GM23338 (cell line): ENCODE measurements around the gene KCNB1. TPM values are rescaled to one million over a fixed set of nuclear protein-coding genes. Genes with fewer than 3 reads are reported as not detected.
A peak's percentile ranks its signal among the peaks of the same experiment; 100 is the strongest.

Experiments used
- ATAC-seq: fragments of 200-7000 bp; cut with Tn5 transposase; 3 replicates; pipeline ENCODE4 v1.9.1; 2020
- DNase-seq: peaks from one replicate; pipeline ENCODE4 v3.0.0-alpha.2; 2015; ENCODE audit warnings: low spot score
- H2AFZ ChIP-seq: fragments of 200-600 bp; sonication (generic); 2 replicates; pipeline ENCODE4 v1.8.0; 2016; ENCODE audit warnings: antibody characterized with exemption, mild to moderate bottlenecking, moderate library complexity
- H3F3A ChIP-seq: fragments of 200-600 bp; sonication (generic); replicated peaks from 2 replicates; pipeline ENCODE4 v1.8.0; 2017; ENCODE audit warnings: antibody characterized with exemption, mixed run types, low read depth
- H3K27ac ChIP-seq: fragments of 200-600 bp; sonication (generic); 2 replicates; pipeline ENCODE4 v1.6.1; 2016; ENCODE audit warnings: low read depth
- H3K27me3 ChIP-seq: fragments of 200-600 bp; sonication (generic); 2 replicates; pipeline ENCODE4 v1.8.0; 2016; ENCODE audit warnings: mild to moderate bottlenecking, mixed run types, moderate library complexity; ENCODE audit not compliant: insufficient read depth
- H3K36me3 ChIP-seq: fragments of 200-600 bp; sonication (generic); 2 replicates; pipeline ENCODE4 v1.8.0; 2016; ENCODE audit warnings: mild to moderate bottlenecking; ENCODE audit not compliant: insufficient read depth
- H3K4me1 ChIP-seq: fragments of 200-600 bp; sonication (generic); 2 replicates; pipeline ENCODE4 v1.8.0; 2016; ENCODE audit warnings: mild to moderate bottlenecking, moderate library complexity; ENCODE audit not compliant: insufficient read depth
- H3K4me2 ChIP-seq: fragments of 200-600 bp; sonication (generic); 2 replicates; pipeline ENCODE4 v1.7.1; 2017; ENCODE audit warnings: mixed run types
- H3K4me3 ChIP-seq: fragments of 200-600 bp; sonication (generic); 2 replicates; pipeline ENCODE4 v1.6.1; 2016; ENCODE audit warnings: mixed run types
- H3K79me2 ChIP-seq: fragments of 200-600 bp; sonication (generic); replicated peaks from 2 replicates; pipeline ENCODE4 v1.8.0; 2017; ENCODE audit warnings: mild to moderate bottlenecking; ENCODE audit not compliant: insufficient read depth
- H3K9me2 ChIP-seq: fragments of 200-600 bp; sonication (generic); 2 replicates; pipeline ENCODE4 v1.8.0; 2017; ENCODE audit not compliant: insufficient read depth
- H4K20me1 ChIP-seq: fragments of 200-600 bp; sonication (generic); replicated peaks from 2 replicates; pipeline ENCODE4 v1.8.0; 2017; ENCODE audit warnings: mild to moderate bottlenecking; ENCODE audit not compliant: insufficient read depth
- H3K27ac Mint-ChIP-seq: 2 replicates; pipeline ENCODE4 v1.8.0; 2020; ENCODE audit warnings: inconsistent platforms, mild to moderate bottlenecking, moderate library complexity, mixed read lengths
- H3K27me3 Mint-ChIP-seq: 3 replicates; pipeline ENCODE4 v1.8.0; 2022; ENCODE audit warnings: low read depth, mild to moderate bottlenecking, moderate library complexity, mixed read lengths, inconsistent platforms; ENCODE audit not compliant: insufficient read depth, poor library complexity
- H3K36me3 Mint-ChIP-seq: 3 replicates; pipeline ENCODE4 v1.8.0; 2021; ENCODE audit warnings: low read depth, mild to moderate bottlenecking, inconsistent platforms, moderate library complexity, mixed read lengths
- H3K4me1 Mint-ChIP-seq: 3 replicates; pipeline ENCODE4 v1.8.0; 2020; ENCODE audit warnings: mild to moderate bottlenecking, inconsistent platforms, mixed read lengths
- H3K4me3 Mint-ChIP-seq: 3 replicates; pipeline ENCODE4 v1.8.0; 2021; ENCODE audit warnings: moderate library complexity, mild to moderate bottlenecking, inconsistent platforms, mixed read lengths
- H3K9me3 Mint-ChIP-seq: 3 replicates; pipeline ENCODE4 v1.8.0; 2020; ENCODE audit warnings: moderate library complexity, mild to moderate bottlenecking, inconsistent platforms, mixed read lengths
- CREB1 ChIP-seq: fragments of 250-450 bp; sonication (Bioruptor Pico); IDR thresholded peaks from 2 replicates; pipeline ENCODE4 v1.5.0; 2020; ENCODE audit warnings: low read depth, mild to moderate bottlenecking, moderate library complexity
- EZH2 ChIP-seq: fragments of 200-600 bp; sonication (generic); IDR thresholded peaks from one replicate; pipeline ENCODE4 v1.8.0; 2017; ENCODE audit warnings: antibody characterized with exemption, mild to moderate bottlenecking, low read depth; ENCODE audit not compliant: unreplicated experiment
- NANOG ChIP-seq: IDR thresholded peaks from 2 replicates; pipeline ENCODE4 v1.6.1; 2016; ENCODE audit warnings: antibody characterized with exemption, borderline replicate concordance
- STAT1 ChIP-seq: IDR thresholded peaks from one replicate; pipeline ENCODE4 v1.6.1; 2016; ENCODE audit warnings: antibody characterized with exemption; ENCODE audit not compliant: unreplicated experiment
- polyA plus RNA-seq: library from polyadenylated mRNA; unstranded; fragments of >200 nt; fragmentation: Nextera tagmentation; extraction: Ambion mirVana; gene quantifications from 2 replicates; pipeline ENCODE4 v1.2.1, GENCODE V29; 2016
- total RNA-seq: library from RNA; depleted of rRNA; stranded (reverse); fragments of >200 nt; shearing (Covaris generic); gene quantifications from 2 replicates; pipeline ENCODE4 v1.2.3, GENCODE V29; 2014
- TF ChIP-seq, protein P1 (sequence below): fragments of 250-450 bp; sonication (Bioruptor Pico); IDR thresholded peaks from 2 replicates; pipeline ENCODE4 v1.5.0; 2020; ENCODE audit warnings: mild to moderate bottlenecking, moderate library complexity
- TF ChIP-seq, protein P2 (sequence below): IDR thresholded peaks from 2 replicates; pipeline ENCODE4 v1.6.1; 2016; ENCODE audit warnings: antibody characterized with exemption

The KCNB1 gene
- total and polyA plus RNA-seq, 2 experiments from 2014 or later = 0.28 to 0.29 TPM

DNA sequence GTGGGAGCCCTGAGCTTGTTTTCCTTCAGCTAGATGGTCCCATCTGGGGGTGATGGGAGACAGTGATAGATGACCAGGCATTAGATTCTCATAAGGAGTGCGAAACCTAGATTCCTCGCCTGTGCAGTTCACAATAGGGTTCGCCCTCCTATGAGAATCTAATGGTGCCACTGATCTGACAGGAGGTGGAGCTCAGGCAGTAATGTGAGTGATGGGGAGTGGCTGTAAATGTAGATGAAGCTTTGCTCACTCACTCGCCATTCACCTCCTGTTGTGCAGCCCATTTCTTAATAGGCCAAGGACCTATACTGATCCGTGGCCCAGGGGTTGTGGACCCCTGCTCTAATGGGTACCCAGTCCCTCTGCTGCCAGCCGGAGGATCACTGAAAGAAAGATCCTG lies 20.7 kb upstream of the KCNB1 start (continued):
- TF ChIP-seq, protein P1, sequence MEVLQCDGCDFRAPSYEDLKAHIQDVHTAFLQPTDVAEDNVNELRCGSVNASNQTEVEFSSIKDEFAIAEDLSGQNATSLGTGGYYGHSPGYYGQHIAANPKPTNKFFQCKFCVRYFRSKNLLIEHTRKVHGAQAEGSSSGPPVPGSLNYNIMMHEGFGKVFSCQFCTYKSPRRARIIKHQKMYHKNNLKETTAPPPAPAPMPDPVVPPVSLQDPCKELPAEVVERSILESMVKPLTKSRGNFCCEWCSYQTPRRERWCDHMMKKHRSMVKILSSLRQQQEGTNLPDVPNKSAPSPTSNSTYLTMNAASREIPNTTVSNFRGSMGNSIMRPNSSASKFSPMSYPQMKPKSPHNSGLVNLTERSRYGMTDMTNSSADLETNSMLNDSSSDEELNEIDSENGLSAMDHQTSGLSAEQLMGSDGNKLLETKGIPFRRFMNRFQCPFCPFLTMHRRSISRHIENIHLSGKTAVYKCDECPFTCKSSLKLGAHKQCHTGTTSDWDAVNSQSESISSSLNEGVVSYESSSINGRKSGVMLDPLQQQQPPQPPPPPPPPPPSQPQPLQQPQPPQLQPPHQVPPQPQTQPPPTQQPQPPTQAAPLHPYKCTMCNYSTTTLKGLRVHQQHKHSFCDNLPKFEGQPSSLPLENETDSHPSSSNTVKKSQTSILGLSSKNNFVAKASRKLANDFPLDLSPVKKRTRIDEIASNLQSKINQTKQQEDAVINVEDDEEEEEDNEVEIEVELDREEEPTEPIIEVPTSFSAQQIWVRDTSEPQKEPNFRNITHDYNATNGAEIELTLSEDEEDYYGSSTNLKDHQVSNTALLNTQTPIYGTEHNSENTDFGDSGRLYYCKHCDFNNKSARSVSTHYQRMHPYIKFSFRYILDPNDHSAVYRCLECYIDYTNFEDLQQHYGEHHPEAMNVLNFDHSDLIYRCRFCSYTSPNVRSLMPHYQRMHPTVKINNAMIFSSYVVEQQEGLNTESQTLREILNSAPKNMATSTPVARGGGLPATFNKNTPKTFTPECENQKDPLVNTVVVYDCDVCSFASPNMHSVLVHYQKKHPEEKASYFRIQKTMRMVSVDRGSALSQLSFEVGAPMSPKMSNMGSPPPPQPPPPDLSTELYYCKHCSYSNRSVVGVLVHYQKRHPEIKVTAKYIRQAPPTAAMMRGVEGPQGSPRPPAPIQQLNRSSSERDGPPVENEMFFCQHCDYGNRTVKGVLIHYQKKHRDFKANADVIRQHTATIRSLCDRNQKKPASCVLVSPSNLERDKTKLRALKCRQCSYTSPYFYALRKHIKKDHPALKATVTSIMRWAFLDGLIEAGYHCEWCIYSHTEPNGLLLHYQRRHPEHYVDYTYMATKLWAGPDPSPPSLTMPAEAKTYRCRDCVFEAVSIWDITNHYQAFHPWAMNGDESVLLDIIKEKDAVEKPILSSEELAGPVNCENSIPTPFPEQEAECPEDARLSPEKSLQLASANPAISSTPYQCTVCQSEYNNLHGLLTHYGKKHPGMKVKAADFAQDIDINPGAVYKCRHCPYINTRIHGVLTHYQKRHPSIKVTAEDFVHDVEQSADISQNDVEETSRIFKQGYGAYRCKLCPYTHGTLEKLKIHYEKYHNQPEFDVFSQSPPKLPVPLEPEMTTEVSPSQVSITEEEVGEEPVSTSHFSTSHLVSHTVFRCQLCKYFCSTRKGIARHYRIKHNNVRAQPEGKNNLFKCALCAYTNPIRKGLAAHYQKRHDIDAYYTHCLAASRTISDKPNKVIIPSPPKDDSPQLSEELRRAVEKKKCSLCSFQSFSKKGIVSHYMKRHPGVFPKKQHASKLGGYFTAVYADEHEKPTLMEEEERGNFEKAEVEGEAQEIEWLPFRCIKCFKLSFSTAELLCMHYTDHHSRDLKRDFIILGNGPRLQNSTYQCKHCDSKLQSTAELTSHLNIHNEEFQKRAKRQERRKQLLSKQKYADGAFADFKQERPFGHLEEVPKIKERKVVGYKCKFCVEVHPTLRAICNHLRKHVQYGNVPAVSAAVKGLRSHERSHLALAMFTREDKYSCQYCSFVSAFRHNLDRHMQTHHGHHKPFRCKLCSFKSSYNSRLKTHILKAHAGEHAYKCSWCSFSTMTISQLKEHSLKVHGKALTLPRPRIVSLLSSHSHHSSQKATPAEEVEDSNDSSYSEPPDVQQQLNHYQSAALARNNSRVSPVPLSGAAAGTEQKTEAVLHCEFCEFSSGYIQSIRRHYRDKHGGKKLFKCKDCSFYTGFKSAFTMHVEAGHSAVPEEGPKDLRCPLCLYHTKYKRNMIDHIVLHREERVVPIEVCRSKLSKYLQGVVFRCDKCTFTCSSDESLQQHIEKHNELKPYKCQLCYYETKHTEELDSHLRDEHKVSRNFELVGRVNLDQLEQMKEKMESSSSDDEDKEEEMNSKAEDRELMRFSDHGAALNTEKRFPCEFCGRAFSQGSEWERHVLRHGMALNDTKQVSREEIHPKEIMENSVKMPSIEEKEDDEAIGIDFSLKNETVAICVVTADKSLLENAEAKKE (CRISPR knock-in tag) = no peak
- TF ChIP-seq, protein P2, sequence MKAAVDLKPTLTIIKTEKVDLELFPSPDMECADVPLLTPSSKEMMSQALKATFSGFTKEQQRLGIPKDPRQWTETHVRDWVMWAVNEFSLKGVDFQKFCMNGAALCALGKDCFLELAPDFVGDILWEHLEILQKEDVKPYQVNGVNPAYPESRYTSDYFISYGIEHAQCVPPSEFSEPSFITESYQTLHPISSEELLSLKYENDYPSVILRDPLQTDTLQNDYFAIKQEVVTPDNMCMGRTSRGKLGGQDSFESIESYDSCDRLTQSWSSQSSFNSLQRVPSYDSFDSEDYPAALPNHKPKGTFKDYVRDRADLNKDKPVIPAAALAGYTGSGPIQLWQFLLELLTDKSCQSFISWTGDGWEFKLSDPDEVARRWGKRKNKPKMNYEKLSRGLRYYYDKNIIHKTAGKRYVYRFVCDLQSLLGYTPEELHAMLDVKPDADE = no peak
- no peak for TF ChIP-seq STAT1
- TF ChIP-seq NANOG = no peak

DNA sequence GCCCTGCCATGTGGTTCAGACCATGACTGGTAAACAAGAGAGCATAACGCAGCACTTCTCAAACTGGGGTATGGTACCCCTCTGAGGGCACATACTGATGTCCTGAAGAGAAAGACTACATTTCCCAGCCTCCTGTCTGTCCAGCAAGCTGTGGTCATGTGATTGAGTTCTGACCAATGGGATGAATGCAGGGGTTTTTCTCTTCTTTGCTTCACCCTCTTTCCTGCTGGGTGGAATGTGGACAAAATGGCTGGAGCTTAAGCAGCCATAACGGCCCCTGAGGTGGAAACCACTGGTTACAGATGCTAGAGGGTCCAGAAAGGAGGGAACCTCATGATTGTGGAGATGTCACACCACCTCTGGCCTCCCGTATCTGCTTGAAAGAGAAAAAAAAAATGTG lies 19.4 kb upstream of the KCNB1 start:
- Histone ChIP-seq H3K4me3 (no peak overlapping the region), H3K9me2 (no peaks in the 10 kb centered on the region), H3K27me3 (no peaks in the 10 kb centered on the region), H3K4me1 (peaks cover 4% of the 10 kb centered on the region), H3F3A (no peaks in the 10 kb centered on the region; the same call in 1 of the 2 replicates), H3K27ac (no peak overlapping the region), H4K20me1 (no peaks in the 10 kb centered on the region), H3K36me3 (no peaks in the 10 kb centered on the region), H3K4me2 (no peak overlapping the region), H3K79me2 (no peaks in the 10 kb centered on the region), H2AFZ (no peak overlapping the region)
- peak; percentile 45 for ATAC-seq
- H3K36me3 Mint-ChIP-seq = no peaks in the 10 kb centered on the region; the same call in 2 of the 3 replicates
- no peak overlapping the region for H3K4me3 Mint-ChIP-seq
- H3K27ac Mint-ChIP-seq = no peak overlapping the region
- peak; percentile 73 for DNase-seq
- H3K27me3 Mint-ChIP-seq = peaks cover 1% of the 10 kb centered on the region
- TF ChIP-seq, protein P1 (CRISPR knock-in tag) = no peak
- TF ChIP-seq STAT1 = no peak
- TF ChIP-seq EZH2 = no peak
- TF ChIP-seq CREB1 (CRISPR knock-in tag) = 0 out of 2 replicates have a peak, but pooled peaks have one; percentile 18
- H3K4me1 Mint-ChIP-seq = peaks cover 5% of the 10 kb centered on the region; the same call in 2 of the 3 replicates
- no peaks in the 10 kb centered on the region; the same call in 2 of the 3 replicates for H3K9me3 Mint-ChIP-seq
